MM.1S (cell line): ENCODE measurements around the gene CYP46A1.

ENCODE experiments used
- DNase-seq: peaks from one replicate; pipeline ENCODE4 v3.0.0-alpha.2; 2015
- H2AFZ ChIP-seq: fragments of 300-600 bp; sonication (generic); 2 replicates; pipeline ENCODE4 v1.6.0; 2016; ENCODE audit warnings: antibody characterized with exemption, low read length
- H3F3A ChIP-seq: fragments of 300-600 bp; sonication (generic); 2 replicates; pipeline ENCODE4 v1.6.1; 2016; ENCODE audit warnings: mild to moderate bottlenecking, antibody characterized with exemption, low read length, moderate library complexity, mixed read lengths; ENCODE audit not compliant: insufficient read depth
- H3K27ac ChIP-seq: fragments of 300-600 bp; sonication (generic); 2 replicates; pipeline ENCODE4 v1.5.1; 2016; ENCODE audit warnings: mild to moderate bottlenecking, low read length
- H3K27me3 ChIP-seq: fragments of 300-600 bp; sonication (generic); replicated peaks from 2 replicates; pipeline ENCODE4 v1.6.0; 2016; ENCODE audit warnings: low read length; ENCODE audit not compliant: insufficient read depth
- H3K36me3 ChIP-seq: fragments of 300-600 bp; sonication (generic); replicated peaks from 2 replicates; pipeline ENCODE4 v1.6.1; 2016; ENCODE audit warnings: mild to moderate bottlenecking, low read length, mixed read lengths; ENCODE audit not compliant: insufficient read depth
- H3K4me1 ChIP-seq: fragments of 300-600 bp; sonication (generic); 2 replicates; pipeline ENCODE4 v1.6.1; 2016; ENCODE audit warnings: low read length, mixed read lengths
- H3K4me2 ChIP-seq: fragments of 300-600 bp; sonication (generic); 2 replicates; pipeline ENCODE4 v1.6.0; 2016; ENCODE audit warnings: low read depth, low read length
- H3K4me3 ChIP-seq: fragments of 300-600 bp; sonication (generic); 2 replicates; pipeline ENCODE4 v1.5.1; 2016; ENCODE audit warnings: low read length, mixed read lengths
- H3K79me2 ChIP-seq: fragments of 300-600 bp; sonication (generic); 2 replicates; pipeline ENCODE4 v1.6.1; 2016; ENCODE audit warnings: mixed run types, low read length, mixed read lengths
- H3K9ac ChIP-seq: fragments of 300-600 bp; sonication (generic); 2 replicates; pipeline ENCODE4 v1.6.1; 2016; ENCODE audit warnings: low read length, mixed read lengths
- H3K9me2 ChIP-seq: fragments of 300-600 bp; sonication (generic); replicated peaks from 2 replicates; pipeline ENCODE4 v1.6.1; 2016; ENCODE audit warnings: mild to moderate bottlenecking, low read length, mixed read lengths; ENCODE audit not compliant: insufficient read depth
- H3K9me3 ChIP-seq: fragments of 300-600 bp; sonication (generic); replicated peaks from 2 replicates; pipeline ENCODE4 v1.6.1; 2016; ENCODE audit warnings: mild to moderate bottlenecking, low read length, mixed read lengths; ENCODE audit not compliant: insufficient read depth
- H4K20me1 ChIP-seq: fragments of 300-600 bp; sonication (generic); 2 replicates; pipeline ENCODE4 v1.6.1; 2016; ENCODE audit warnings: mild to moderate bottlenecking, low read length, moderate library complexity, mixed read lengths; ENCODE audit not compliant: insufficient read depth
- CTCF ChIP-seq: fragments of 300-600 bp; sonication (generic); IDR thresholded peaks from 2 replicates; pipeline ENCODE4 v1.5.1; 2016; ENCODE audit warnings: antibody characterized with exemption, low read length, mixed read lengths
- EZH2 ChIP-seq: fragments of 300-600 bp; sonication (generic); optimal IDR thresholded peaks from 2 replicates; pipeline ENCODE3; 2017; ENCODE audit warnings: low read depth, mild to moderate bottlenecking, antibody characterized with exemption, low read length, mixed read lengths
- EZH2phosphoT487 ChIP-seq: fragments of 300-600 bp; sonication (generic); IDR thresholded peaks from 2 replicates; pipeline ENCODE4 v1.6.1; 2018; ENCODE audit warnings: antibody characterized with exemption, low read length

Gene CYP46A1

GRCh38 chr14:99685151-99685591 is 1.1 kb downstream of the CYP46A1 start:
- H3K27ac ChIP-seq: no peak overlapping the region
- H4K20me1 ChIP-seq: no peaks in the 10 kb centered on the region
- H3K9ac ChIP-seq: no peak overlapping the region
- H2AFZ ChIP-seq: no peak overlapping the region
- H3K4me3 ChIP-seq: no peak overlapping the region
- H3K36me3 ChIP-seq: no peaks in the 10 kb centered on the region
- H3K9me3 ChIP-seq: no peaks in the 10 kb centered on the region
- H3F3A ChIP-seq: no peaks in the 10 kb centered on the region
- no peak for DNase-seq
- H3K27me3 ChIP-seq: no peaks in the 10 kb centered on the region
- H3K4me2 ChIP-seq: no peak overlapping the region
- H3K4me1 ChIP-seq: no peaks in the 10 kb centered on the region
- TF ChIP-seq CTCF (no peak), EZH2 (no peak), EZH2phosphoT487 (no peak)
- H3K9me2 ChIP-seq: no peaks in the 10 kb centered on the region
- H3K79me2 ChIP-seq: no peaks in the 10 kb centered on the region

- Histone ChIP-seq H3K4me1 (no peaks in the 10 kb centered on the region), H3K9me2 (no peaks in the 10 kb centered on the region)
- no peak for DNase-seq
Observed at GRCh38 chr14:99685596-99685995, 1.5 kb downstream of the CYP46A1 start.

GRCh38 chr14:99686557-99687283 is 2.6 kb downstream of the CYP46A1 start:
- H3K36me3 ChIP-seq: no peaks in the 10 kb centered on the region
- H3K4me2 ChIP-seq: no peak overlapping the region
- H4K20me1 ChIP-seq: no peaks in the 10 kb centered on the region
- no peak overlapping the region for H3K9ac ChIP-seq
- H3F3A ChIP-seq: no peaks in the 10 kb centered on the region
- no peaks in the 10 kb centered on the region for H3K4me1 ChIP-seq
- no peaks in the 10 kb centered on the region for H3K27me3 ChIP-seq
- no peak overlapping the region for H3K4me3 ChIP-seq
- no peaks in the 10 kb centered on the region for H3K9me2 ChIP-seq
- H3K9me3 ChIP-seq: no peaks in the 10 kb centered on the region
- TF ChIP-seq EZH2 (no peak), EZH2phosphoT487 (no peak), CTCF (no peak)
- no peak for DNase-seq
- H2AFZ ChIP-seq: no peak overlapping the region
- H3K79me2 ChIP-seq: no peaks in the 10 kb centered on the region
- H3K27ac ChIP-seq: no peak overlapping the region

More at GRCh38 chr14:99685596-99685995, 1.5 kb downstream of the CYP46A1 start:
- Histone ChIP-seq H3K27me3 (no peaks in the 10 kb centered on the region), H3K9ac (no peak overlapping the region), H4K20me1 (no peaks in the 10 kb centered on the region), H2AFZ (no peak overlapping the region), H3K27ac (no peak overlapping the region), H3K4me2 (no peak overlapping the region), H3K79me2 (no peaks in the 10 kb centered on the region), H3F3A (no peaks in the 10 kb centered on the region), H3K4me3 (no peak overlapping the region), H3K9me3 (no peaks in the 10 kb centered on the region), H3K36me3 (no peaks in the 10 kb centered on the region)
- no peak for TF ChIP-seq EZH2
- no peak for TF ChIP-seq EZH2phosphoT487
- TF ChIP-seq CTCF: no peak
